ENCODE results near the gene ALDH18A1. TPM values are rescaled to one million over a fixed set of nuclear protein-coding genes. Genes with fewer than 3 reads are reported as not detected.

Gene ALDH18A1
- total RNA-seq, 1 donor from 2014 or later = 122 TPM

- H3K4me1 Mint-ChIP-seq (ENCODE audit: low read depth) = no peaks in the 10 kb centered on the region
- peaks cover 7% of the 10 kb centered on the region for H3K27me3 Mint-ChIP-seq (ENCODE audit: insufficient read depth)
- H3K36me3 Mint-ChIP-seq (ENCODE audit: low read depth) = peaks cover 2% of the 10 kb centered on the region
- H3K4me3 Mint-ChIP-seq = no peak overlapping the region
- peak; percentile 17 for DNase-seq (ENCODE audit: low spot score)
- no peak overlapping the region for H3K27ac Mint-ChIP-seq
- intact Hi-C loops (cut with micrococcal nuclease) = loop anchor here (1.0 to 5.0 kb wide), 5 partner anchors 154 to 469 kb away; no protein-coding TSS in a partner anchor
- no peaks in the 10 kb centered on the region for H3K9me3 Mint-ChIP-seq
These were observed 55.3 kb downstream of the ALDH18A1 start for GRCh38 chr10:95601116-95601719.

GRCh38 chr10:95600158-95600557 lies 56.4 kb downstream of the ALDH18A1 start:
- DNase-seq (ENCODE audit: low spot score) = no peak
- H3K27me3 Mint-ChIP-seq (ENCODE audit: insufficient read depth) = peaks cover 10% of the 10 kb centered on the region
- intact Hi-C loops (cut with micrococcal nuclease) = loop anchor here (5.0 kb wide), 3 partner anchors 153 to 468 kb away; no protein-coding TSS in a partner anchor
- no peaks in the 10 kb centered on the region for H3K9me3 Mint-ChIP-seq
- no peak overlapping the region for H3K27ac Mint-ChIP-seq
- H3K4me1 Mint-ChIP-seq (ENCODE audit: low read depth) = no peaks in the 10 kb centered on the region
- no peaks in the 10 kb centered on the region for H3K36me3 Mint-ChIP-seq (ENCODE audit: low read depth)
- H3K4me3 Mint-ChIP-seq = no peak overlapping the region

DNA sequence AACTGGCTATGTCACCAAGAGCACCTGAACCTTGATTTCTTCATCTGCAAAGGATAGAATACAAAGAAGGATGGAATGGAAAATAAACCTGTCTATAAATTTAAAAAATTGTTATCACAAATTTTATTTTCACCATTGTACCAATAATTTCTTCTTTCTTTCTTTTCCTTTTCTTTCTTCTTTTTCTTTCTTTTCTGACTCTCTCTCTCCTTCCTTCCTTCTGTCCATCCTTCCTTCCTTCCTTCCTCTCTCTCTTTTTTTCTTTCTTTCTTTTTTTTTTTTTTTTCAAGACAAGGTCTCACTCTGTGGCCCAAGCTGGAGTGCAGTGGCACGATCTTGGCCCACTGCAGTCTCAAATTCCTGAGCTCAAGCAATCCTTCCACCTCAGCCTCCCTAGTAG lies 58.7 kb downstream of the ALDH18A1 start:
- H3K36me3 Mint-ChIP-seq (ENCODE audit: low read depth) = no peaks in the 10 kb centered on the region
- no peak for DNase-seq (ENCODE audit: low spot score)
- intact Hi-C loops (cut with micrococcal nuclease) = no loop called here
- no peak overlapping the region for H3K4me3 Mint-ChIP-seq
- H3K27me3 Mint-ChIP-seq (ENCODE audit: insufficient read depth) = peaks cover 14% of the 10 kb centered on the region
- no peaks in the 10 kb centered on the region for H3K9me3 Mint-ChIP-seq
- no peaks in the 10 kb centered on the region for H3K4me1 Mint-ChIP-seq (ENCODE audit: low read depth)
- H3K27ac Mint-ChIP-seq = no peak overlapping the region

- Mint-ChIP-seq H3K4me1 (ENCODE audit: low read depth) (no peaks in the 10 kb centered on the region), H3K27me3 (ENCODE audit: insufficient read depth) (peaks cover 11% of the 10 kb centered on the region)
- no peak for DNase-seq (ENCODE audit: low spot score)
These were observed 68.5 kb downstream of the ALDH18A1 start for GRCh38 chr10:95588025-95588424.

DNA sequence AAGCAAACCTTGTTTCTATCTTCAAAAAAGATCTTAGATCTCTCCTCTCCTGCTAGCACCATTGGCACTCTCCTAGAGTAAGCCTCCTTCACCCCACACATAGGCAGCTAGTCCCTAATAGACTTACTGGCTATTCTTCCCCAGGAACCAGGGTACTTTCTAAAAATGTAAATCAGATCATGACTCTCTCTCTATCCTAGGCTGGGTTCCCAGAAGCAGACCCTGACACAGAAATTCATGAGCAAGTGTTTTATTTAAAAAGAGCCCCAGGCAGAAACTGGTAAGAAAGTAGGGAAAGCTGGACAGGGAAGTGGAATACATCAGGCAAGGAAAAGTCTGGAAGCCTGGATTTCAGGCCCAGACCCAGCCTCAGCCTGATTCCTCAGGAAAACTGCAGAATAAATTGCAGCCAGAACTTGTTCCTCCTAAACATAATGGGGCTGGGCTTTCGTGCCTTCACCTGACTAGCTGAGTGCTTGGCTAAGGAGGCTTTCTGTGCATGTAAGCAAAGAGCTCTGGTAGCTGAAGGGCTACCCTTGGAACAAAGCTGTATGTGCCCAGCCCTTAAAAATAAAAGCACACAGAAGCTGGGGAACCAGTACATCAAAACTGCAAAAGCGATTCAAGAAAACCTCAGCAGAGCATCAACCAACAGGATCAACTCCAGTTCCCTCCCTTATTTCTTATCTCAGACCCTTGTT lies 76.5 kb downstream of the ALDH18A1 start:
- no peaks in the 10 kb centered on the region for H3K4me1 Mint-ChIP-seq (ENCODE audit: low read depth)
- no peak for DNase-seq (ENCODE audit: low spot score)
- intact Hi-C loops (cut with micrococcal nuclease) = no loop called here
- H3K27me3 Mint-ChIP-seq (ENCODE audit: insufficient read depth) = peaks cover 27% of the 10 kb centered on the region
- no peaks in the 10 kb centered on the region for H3K36me3 Mint-ChIP-seq (ENCODE audit: low read depth)
- no peak overlapping the region for H3K27ac Mint-ChIP-seq
- no peak overlapping the region for H3K4me3 Mint-ChIP-seq
- H3K9me3 Mint-ChIP-seq = no peaks in the 10 kb centered on the region

More at GRCh38 chr10:95588025-95588424, 68.5 kb downstream of the ALDH18A1 start:
- Mint-ChIP-seq H3K36me3 (ENCODE audit: low read depth) (no peaks in the 10 kb centered on the region), H3K9me3 (no peaks in the 10 kb centered on the region), H3K4me3 (no peak overlapping the region), H3K27ac (no peak overlapping the region)
- intact Hi-C loops (cut with micrococcal nuclease) = no loop called here

GRCh38 chr10:95579292-95579691 lies 77.2 kb downstream of the ALDH18A1 start:
- Mint-ChIP-seq H3K4me3 (no peak overlapping the region), H3K4me1 (ENCODE audit: low read depth) (no peaks in the 10 kb centered on the region), H3K27me3 (ENCODE audit: insufficient read depth) (peaks cover 27% of the 10 kb centered on the region), H3K27ac (no peak overlapping the region), H3K36me3 (ENCODE audit: low read depth) (no peaks in the 10 kb centered on the region), H3K9me3 (no peaks in the 10 kb centered on the region)
- DNase-seq (ENCODE audit: low spot score) = no peak
- intact Hi-C loops (cut with micrococcal nuclease) = no loop called here

DNA sequence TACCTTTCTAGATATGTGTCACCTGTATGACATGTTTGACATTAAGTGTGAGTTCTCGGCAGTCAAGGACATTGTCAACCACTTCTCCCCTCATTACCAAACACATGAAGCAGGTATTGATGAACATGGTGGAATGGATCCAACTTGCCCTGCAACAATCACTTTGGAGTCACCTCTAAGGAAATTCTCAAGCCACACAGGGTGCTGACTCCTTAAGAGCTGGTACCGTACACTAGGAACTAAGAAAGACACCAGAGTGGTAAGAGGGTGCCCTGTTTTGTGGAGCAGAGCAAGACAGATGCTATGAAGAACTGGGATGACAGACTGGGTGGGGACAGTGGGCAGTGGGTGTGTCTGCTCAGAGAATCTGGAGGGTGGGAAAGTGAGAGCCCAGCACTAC lies 77.9 kb downstream of the ALDH18A1 start:
- no peak overlapping the region for H3K27ac Mint-ChIP-seq
- intact Hi-C loops (cut with micrococcal nuclease) = no loop called here
- no peaks in the 10 kb centered on the region for H3K36me3 Mint-ChIP-seq (ENCODE audit: low read depth)
- peaks cover 22% of the 10 kb centered on the region for H3K27me3 Mint-ChIP-seq (ENCODE audit: insufficient read depth)
- no peaks in the 10 kb centered on the region for H3K4me1 Mint-ChIP-seq (ENCODE audit: low read depth)
- no peaks in the 10 kb centered on the region for H3K9me3 Mint-ChIP-seq
- H3K4me3 Mint-ChIP-seq = no peak overlapping the region
- no peak for DNase-seq (ENCODE audit: low spot score)

GRCh38 chr10:95574649-95575365 lies 81.7 kb downstream of the ALDH18A1 start:
- H3K36me3 Mint-ChIP-seq (ENCODE audit: low read depth) = no peaks in the 10 kb centered on the region
- H3K4me1 Mint-ChIP-seq (ENCODE audit: low read depth) = no peaks in the 10 kb centered on the region
- H3K27ac Mint-ChIP-seq = no peak overlapping the region
- no peak for DNase-seq (ENCODE audit: low spot score)
- peaks cover 17% of the 10 kb centered on the region for H3K27me3 Mint-ChIP-seq (ENCODE audit: insufficient read depth)
- H3K4me3 Mint-ChIP-seq = no peak overlapping the region
- no peaks in the 10 kb centered on the region for H3K9me3 Mint-ChIP-seq
- intact Hi-C loops (cut with micrococcal nuclease) = no loop called here

DNA sequence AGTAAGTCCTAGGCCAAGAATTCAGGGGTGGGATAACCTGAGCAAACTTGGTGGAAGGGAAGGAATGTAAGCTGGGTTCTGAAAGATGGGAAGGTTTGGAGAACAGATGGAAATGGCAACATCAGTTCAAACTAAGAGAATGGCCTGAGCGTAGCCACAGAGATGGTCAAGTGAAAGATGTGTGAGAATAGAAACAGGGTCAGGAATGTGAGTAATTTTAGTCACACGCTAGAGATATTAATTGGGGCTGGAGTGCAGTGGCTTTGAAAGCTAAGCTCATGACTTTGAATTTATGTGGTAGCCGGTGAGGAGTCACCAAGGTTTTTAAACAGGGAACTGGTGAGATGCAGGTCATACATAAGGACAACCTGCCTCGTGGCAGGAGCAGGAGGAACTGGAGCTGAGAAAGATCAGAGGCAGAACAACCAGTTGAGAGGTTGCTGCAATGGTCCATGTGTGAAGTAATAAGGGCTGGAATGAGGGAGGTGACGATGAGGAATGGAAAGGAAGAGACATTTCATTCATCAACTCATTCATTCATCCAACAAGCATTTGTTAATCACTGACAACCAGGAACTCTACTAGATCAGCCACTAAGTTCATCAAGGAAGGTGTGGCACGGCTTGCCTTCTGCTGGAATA lies 82.4 kb downstream of the ALDH18A1 start:
- Mint-ChIP-seq H3K27me3 (ENCODE audit: insufficient read depth) (peaks cover 16% of the 10 kb centered on the region), H3K36me3 (ENCODE audit: low read depth) (no peaks in the 10 kb centered on the region), H3K27ac (no peak overlapping the region), H3K4me3 (no peak overlapping the region), H3K4me1 (ENCODE audit: low read depth) (no peaks in the 10 kb centered on the region), H3K9me3 (no peaks in the 10 kb centered on the region)
- intact Hi-C loops (cut with micrococcal nuclease) = no loop called here
- DNase-seq (ENCODE audit: low spot score) = no peak

GRCh38 chr10:95573527-95573926 lies 83.0 kb downstream of the ALDH18A1 start:
- Mint-ChIP-seq H3K4me1 (ENCODE audit: low read depth) (no peaks in the 10 kb centered on the region), H3K9me3 (no peaks in the 10 kb centered on the region), H3K27me3 (ENCODE audit: insufficient read depth) (peaks cover 12% of the 10 kb centered on the region), H3K36me3 (ENCODE audit: low read depth) (no peaks in the 10 kb centered on the region), H3K4me3 (no peak overlapping the region), H3K27ac (no peak overlapping the region)
- intact Hi-C loops (cut with micrococcal nuclease) = no loop called here
- DNase-seq (ENCODE audit: low spot score) = no peak

GRCh38 chr10:95572131-95572820 lies 84.2 kb downstream of the ALDH18A1 start:
- Mint-ChIP-seq H3K9me3 (no peaks in the 10 kb centered on the region), H3K27me3 (ENCODE audit: insufficient read depth) (peaks cover 13% of the 10 kb centered on the region), H3K4me1 (ENCODE audit: low read depth) (no peaks in the 10 kb centered on the region), H3K27ac (no peak overlapping the region), H3K36me3 (ENCODE audit: low read depth) (no peaks in the 10 kb centered on the region), H3K4me3 (no peak overlapping the region)
- intact Hi-C loops (cut with micrococcal nuclease) = no loop called here
- no peak for DNase-seq (ENCODE audit: low spot score)

- H3K36me3 Mint-ChIP-seq (ENCODE audit: low read depth) = no peaks in the 10 kb centered on the region
- peaks cover 13% of the 10 kb centered on the region for H3K27me3 Mint-ChIP-seq (ENCODE audit: insufficient read depth)
- H3K9me3 Mint-ChIP-seq = no peaks in the 10 kb centered on the region
- no peaks in the 10 kb centered on the region for H3K4me1 Mint-ChIP-seq (ENCODE audit: low read depth)
- H3K4me3 Mint-ChIP-seq = no peak overlapping the region
- H3K27ac Mint-ChIP-seq = no peak overlapping the region
- DNase-seq (ENCODE audit: low spot score) = no peak
- intact Hi-C loops (cut with micrococcal nuclease) = no loop called here
These were observed 85.1 kb downstream of the ALDH18A1 start for GRCh38 chr10:95571390-95571789.

Measured in activated T-helper 1 cell treated with anti-CD3 and anti-CD28 coated beads, Interleukin-12 subunit alpha, Interleukin-12 subunit beta, Interleukin-2, Interleukin-4 antibody, amounts not matched to agents 30 ng/mL and 10 ng/mL and 1 ng/mL, durations not matched to agents 14 hours and 24 hours and 36 hours (primary cell).